Endothelial cell of umbilical vein (primary cell): ENCODE results near the gene KLHL5.

Experiments used
- EZH2 ChIP-seq: IDR thresholded peaks from 2 replicates; pipeline ENCODE4 v1.6.1; 2012; ENCODE audit warnings: borderline replicate concordance, low read depth, mild to moderate bottlenecking, moderate library complexity, low read length, inconsistent platforms; ENCODE audit not compliant: severe bottlenecking
- GATA2 ChIP-seq: IDR thresholded peaks from 2 replicates; pipeline ENCODE4 v1.7.0; 2011; ENCODE audit warnings: low read depth, mild to moderate bottlenecking, moderate library complexity, mixed read lengths, low read length; ENCODE audit not compliant: insufficient read length, insufficient read depth
- JUN ChIP-seq: IDR thresholded peaks from 2 replicates; pipeline ENCODE4 v1.6.1; 2011; ENCODE audit warnings: borderline replicate concordance, low read depth; ENCODE audit not compliant: insufficient read length, insufficient read depth
- MAX ChIP-seq: IDR thresholded peaks from 2 replicates; pipeline ENCODE4 v1.6.1; 2011; ENCODE audit not compliant: insufficient read depth, insufficient read length
- POLR2A ChIP-seq: IDR thresholded peaks from 2 replicates; pipeline ENCODE4 v1.6.1; 2012; ENCODE audit warnings: low read depth, mild to moderate bottlenecking, control low read depth, low read length
- TF ChIP-seq, protein P1 (sequence below), 2 donors: IDR thresholded peaks; 1 replicate in 1 of 2; 2 replicates in 1 of 2; pipeline ENCODE4 v1.5.1; 2011; ENCODE audit warnings: low read length in 2 of 2, mild to moderate bottlenecking in 2 of 2, moderate library complexity in 2 of 2, control low read depth in 1 of 2, inconsistent platforms in 1 of 2, low read depth in 1 of 2; ENCODE audit not compliant: insufficient read depth in 1 of 2; ENCODE audit errors: extremely low read depth in 1 of 2

GRCh38 chr4:39043058-39043860 is 18.8 kb upstream of the KLHL5 start:
- TF ChIP-seq GATA2 = no peak
- TF ChIP-seq MAX = no peak
- TF ChIP-seq, protein P1, sequence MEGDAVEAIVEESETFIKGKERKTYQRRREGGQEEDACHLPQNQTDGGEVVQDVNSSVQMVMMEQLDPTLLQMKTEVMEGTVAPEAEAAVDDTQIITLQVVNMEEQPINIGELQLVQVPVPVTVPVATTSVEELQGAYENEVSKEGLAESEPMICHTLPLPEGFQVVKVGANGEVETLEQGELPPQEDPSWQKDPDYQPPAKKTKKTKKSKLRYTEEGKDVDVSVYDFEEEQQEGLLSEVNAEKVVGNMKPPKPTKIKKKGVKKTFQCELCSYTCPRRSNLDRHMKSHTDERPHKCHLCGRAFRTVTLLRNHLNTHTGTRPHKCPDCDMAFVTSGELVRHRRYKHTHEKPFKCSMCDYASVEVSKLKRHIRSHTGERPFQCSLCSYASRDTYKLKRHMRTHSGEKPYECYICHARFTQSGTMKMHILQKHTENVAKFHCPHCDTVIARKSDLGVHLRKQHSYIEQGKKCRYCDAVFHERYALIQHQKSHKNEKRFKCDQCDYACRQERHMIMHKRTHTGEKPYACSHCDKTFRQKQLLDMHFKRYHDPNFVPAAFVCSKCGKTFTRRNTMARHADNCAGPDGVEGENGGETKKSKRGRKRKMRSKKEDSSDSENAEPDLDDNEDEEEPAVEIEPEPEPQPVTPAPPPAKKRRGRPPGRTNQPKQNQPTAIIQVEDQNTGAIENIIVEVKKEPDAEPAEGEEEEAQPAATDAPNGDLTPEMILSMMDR (IDR thresholded peaks at IDR 0.05; ENCODE audit: extremely low read depth in 1 of 2, insufficient read depth in 1 of 2, low read depth in 1 of 2, low read length in 2 of 2) = no peak
- TF ChIP-seq POLR2A = no peak
- TF ChIP-seq EZH2 = no peak
- no peak for TF ChIP-seq JUN
